Stimulated activated CD8-positive, alpha-beta memory T cell treated with anti-CD3 and anti-CD28 coated beads, Interleukin-2, amount 100 ng/mL, for 1 hour (primary cell): ENCODE results near the gene CERS3.

ENCODE experiments used
- DNase-seq, 2 donors: peaks; one replicate each; pipeline ENCODE4 v3.0.0-alpha.2; 2020; ENCODE audit warnings: low read depth in 2 of 2

Gene CERS3

DNA sequence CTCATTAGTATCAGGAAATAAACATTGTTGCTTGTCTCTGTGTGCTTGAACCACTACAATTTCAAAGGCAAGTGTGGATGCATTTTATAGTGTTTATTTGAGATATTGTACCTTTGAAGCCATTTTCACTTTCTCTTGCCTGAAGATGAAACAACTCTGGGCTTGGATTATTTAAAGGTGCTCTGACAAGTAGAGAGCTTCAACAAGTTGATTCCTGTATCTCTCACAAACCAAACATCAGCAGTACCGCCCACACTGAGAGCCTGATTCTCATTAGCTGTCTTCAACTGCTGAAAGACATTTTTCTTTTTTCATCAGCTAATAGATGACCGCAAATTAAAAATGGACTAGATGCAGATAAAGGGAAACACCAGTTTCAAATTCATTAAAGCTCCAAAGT is 806 bp upstream of the CERS3 start:
- no peak for DNase-seq

- no peak for DNase-seq
These were observed 2.7 kb downstream of the CERS3 start for GRCh38 chr15:100526027-100526481.

GRCh38 chr15:100525436-100525835 is 3.3 kb downstream of the CERS3 start:
- DNase-seq = no peak

DNA sequence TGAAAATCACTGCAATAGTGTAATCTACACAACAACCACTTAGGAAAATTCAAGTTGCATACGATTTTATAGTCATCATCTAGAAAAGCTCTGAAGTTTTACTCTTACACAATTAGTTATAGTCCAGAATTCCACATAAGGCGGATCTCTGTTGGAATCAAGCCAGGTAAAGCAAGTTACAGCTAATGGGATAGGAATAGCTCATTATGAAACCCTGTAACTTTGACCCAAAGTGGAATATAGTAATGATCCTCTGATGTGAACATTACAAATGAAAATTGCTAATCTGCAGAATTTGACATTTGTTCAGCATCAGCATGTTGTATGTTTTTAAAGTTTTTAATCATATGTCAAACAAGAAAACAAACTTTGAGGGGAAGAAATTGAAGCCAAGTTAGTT is 4.4 kb downstream of the CERS3 start:
- no peak for DNase-seq

- no peak for DNase-seq
These were observed 6.8 kb downstream of the CERS3 start for GRCh38 chr15:100521907-100522306.

GRCh38 chr15:100520132-100520921 is 8.4 kb downstream of the CERS3 start:
- DNase-seq = no peak

- no peak for DNase-seq
These were observed 10.9 kb downstream of the CERS3 start for GRCh38 chr15:100517846-100518245.

- DNase-seq = no peak
These were observed 11.9 kb downstream of the CERS3 start for GRCh38 chr15:100516643-100517512.

DNA sequence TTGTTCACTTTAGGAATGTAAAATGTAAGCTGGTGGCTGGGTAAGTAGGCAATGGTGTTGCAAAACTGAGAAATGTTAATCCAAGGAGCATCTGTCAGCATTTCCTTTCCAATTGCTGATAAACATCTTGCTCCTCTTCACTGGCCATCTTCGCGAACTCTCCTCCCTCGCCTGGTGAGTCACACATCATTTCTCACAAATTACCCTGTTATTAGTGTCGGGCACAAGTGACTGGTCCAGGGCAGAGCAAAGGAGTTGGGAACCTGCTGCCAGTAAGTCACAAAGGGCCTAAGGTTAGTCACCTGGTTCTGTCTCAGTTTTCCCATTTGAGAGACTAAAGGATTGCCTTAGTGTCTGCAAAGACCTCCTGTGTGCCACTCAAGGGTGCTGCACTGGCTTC is 13.0 kb downstream of the CERS3 start:
- DNase-seq = no peak

GRCh38 chr15:100508641-100509300 is 20.0 kb downstream of the CERS3 start:
- no peak for DNase-seq

DNA sequence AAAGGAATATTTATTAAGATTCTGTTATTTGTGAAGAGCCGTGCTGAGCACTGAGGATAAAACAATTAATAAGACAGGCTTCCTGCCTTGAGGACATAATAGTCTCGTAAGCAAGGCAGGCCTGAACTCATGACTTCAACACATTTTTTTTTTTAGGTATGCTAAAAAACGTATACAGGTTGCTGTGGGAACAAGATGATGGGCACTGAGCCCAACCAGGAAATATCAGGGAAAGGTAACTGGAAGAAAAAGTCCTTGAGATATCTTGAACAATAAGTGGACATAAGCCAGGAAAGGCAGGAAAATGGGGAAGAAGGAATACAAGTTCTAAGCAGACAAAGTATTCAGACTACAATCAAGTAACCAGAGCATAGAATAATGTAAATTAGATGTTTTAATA is 26.1 kb downstream of the CERS3 start:
- no peak for DNase-seq

DNA sequence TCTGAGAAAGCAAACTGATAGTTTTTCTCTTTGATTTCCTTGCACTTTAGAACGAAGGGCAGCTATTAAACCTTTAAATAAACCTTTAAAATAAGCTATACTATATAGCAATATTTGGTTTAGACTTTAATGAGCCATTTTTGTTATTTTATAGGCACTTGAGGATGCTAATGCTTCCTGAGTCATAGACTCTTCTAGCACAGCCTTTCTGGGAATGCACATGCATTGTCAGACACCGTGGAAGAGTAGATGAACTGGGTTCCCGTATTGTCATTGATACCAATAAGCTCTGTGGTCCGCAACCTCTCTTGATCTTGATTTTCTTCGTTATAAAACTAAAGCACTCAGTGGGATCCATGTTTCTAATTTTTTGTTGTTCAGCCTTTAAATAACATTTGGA is 27.6 kb downstream of the CERS3 start:
- DNase-seq = no peak

- no peak for DNase-seq
These were observed 28.3 kb downstream of the CERS3 start for GRCh38 chr15:100500226-100500990.

- DNase-seq = no peak
These were observed 32.9 kb downstream of the CERS3 start for GRCh38 chr15:100495861-100496260.

DNA sequence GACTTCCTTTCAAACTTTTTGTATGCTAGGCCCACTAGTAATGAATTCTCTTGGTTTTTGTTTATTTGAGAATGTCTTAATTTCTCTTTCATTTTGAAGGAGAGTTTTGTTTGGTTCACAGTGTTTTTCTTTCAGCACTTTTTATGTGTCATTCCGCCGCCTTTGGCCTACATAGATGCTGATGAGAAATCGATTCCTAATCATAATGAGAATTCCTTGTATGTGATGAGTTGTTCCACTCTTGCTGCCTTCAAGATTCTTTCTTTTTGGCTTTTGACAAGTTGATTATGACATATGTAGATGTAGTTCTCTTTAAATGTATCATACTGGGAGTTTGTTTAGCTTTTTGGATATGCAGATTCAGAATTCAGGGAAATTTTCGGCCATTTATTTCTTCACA is 35.5 kb downstream of the CERS3 start:
- DNase-seq = no peak

DNA sequence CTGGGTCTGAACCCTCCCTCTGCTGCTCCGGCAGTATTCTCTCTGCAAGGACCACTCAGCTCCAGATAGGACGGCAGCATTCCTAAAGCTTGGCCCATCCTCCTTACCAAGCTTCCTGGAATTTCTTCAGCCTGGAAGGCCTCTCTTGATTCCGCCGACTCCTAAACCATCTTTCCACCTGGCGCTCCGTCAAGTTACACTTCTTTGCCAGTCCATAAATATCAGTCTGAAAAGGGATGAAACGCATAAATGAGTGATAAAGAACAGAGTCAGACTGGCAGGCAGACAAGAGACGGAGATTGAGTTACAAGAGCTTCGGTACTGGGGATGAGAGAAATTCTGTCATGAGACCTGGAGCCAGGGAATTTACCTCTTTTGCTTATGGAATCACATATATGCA is 44.3 kb downstream of the CERS3 start:
- no peak for DNase-seq

GRCh38 chr15:100483370-100483769 is 45.4 kb downstream of the CERS3 start:
- DNase-seq = no peak

- no peak for DNase-seq
These were observed 51.9 kb downstream of the CERS3 start for GRCh38 chr15:100476805-100477204.

DNA sequence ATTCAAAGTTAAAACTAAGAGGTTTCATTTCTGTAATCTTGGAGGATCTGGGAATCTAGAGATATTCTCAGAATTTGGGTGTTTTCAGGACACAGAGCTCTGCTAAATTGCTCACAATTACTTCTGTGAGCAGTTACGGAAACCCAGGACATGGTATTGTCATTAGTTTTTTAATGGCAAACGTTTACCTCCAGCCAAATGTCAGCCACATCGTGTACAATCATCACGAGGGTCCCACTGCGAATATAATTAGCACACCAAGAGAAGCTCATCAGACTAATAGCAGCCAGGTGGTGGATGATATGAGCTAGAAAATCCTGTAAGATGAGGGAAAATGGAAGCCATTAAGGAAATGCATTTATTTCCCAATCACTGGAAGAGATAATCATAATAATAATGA is 56.0 kb downstream of the CERS3 start:
- DNase-seq = no peak

- no peak for DNase-seq
These were observed 56.8 kb downstream of the CERS3 start for GRCh38 chr15:100471933-100472332.

DNA sequence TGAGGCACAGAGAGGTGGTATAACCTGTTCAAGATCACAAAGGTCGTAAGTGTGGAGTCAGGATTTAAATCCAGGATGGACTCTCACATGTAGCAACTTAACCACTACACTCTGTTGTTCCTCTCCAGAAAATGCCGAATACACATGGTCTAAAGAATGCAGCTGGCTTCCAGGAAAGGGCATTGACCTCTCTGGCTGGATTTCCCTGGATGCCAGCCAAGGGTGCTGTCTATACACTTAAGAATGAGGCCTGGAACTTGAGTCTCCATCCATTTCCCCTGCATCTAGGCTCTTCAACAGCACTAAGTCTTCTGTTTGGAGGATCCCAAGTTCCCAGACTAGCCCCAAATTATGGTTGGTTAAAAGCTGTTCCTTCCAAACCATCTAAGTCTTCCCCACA is 60.5 kb downstream of the CERS3 start:
- DNase-seq = no peak

DNA sequence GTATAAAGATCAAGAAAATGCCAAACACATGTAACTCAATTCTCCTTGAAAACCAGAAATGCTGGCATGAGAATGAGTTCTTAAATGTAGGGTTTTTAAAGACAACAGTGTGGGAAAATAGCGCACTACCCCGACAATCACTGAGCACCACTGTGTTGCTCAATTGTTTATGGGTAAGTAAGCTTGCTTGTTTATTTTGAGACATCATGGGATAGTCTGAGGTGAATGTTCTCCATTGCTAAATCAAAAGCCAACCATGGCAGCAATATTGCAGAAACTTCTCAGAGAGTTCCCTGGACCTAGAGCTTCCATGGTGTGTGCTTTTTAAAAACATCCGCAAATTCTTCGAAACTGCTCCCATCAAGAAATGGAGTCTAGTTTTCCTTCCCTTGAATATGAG is 62.7 kb downstream of the CERS3 start:
- no peak for DNase-seq
